ENCODE data around the gene NPAS3.

NPAS3 gene

GRCh38 chr14:33309106-33309505, 370.4 kb downstream of the NPAS3 start:
- in situ Hi-C loops (cut with MboI; ENCODE audit: low sequenced_read_pairs): no loop called here

DNA sequence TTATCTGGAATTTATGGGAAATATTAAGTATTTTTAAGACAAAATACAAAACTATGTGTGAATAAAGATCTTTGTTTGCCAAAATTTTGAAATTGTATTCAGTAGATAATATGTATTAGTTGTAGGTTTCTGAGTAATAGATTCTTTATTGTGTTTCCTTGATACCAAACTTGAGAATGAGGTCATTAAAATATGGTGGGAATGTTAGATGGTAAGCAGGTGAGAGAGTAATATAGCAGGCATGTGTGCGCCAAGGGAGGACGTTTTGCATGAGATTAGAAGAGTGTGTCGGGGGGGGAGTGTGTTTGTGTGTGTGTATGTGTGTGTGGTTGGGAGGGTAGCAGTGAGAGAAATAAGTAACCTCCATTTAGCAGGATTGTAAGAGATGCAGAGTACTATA, 376.5 kb downstream of the NPAS3 start:
- in situ Hi-C loops (cut with MboI; ENCODE audit: low sequenced_read_pairs): no loop called here

DNA sequence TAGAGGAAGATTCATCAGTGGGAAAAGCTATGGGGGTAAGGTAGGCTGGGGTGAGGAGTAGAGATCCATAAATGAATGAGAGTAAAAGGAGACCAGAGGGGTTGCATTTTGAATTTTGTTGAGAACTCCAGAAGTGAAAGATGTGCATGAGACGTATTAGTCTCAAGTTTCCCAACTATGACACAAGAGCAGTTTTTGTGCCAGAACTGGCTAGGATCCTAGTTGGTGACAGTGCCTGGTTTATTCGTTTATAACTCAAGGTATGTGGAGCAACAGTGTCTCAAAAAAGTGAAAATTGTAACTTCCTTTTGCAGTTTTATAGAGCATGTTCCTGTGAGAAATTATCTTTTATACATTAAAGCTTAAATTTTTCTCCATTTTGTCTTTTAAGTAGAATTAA, 377.0 kb downstream of the NPAS3 start:
- in situ Hi-C loops (cut with MboI; ENCODE audit: low sequenced_read_pairs): no loop called here

- in situ Hi-C loops (cut with MboI; ENCODE audit: low sequenced_read_pairs): no loop called here
These were observed 379.0 kb downstream of the NPAS3 start for GRCh38 chr14:33317675-33318074.

DNA sequence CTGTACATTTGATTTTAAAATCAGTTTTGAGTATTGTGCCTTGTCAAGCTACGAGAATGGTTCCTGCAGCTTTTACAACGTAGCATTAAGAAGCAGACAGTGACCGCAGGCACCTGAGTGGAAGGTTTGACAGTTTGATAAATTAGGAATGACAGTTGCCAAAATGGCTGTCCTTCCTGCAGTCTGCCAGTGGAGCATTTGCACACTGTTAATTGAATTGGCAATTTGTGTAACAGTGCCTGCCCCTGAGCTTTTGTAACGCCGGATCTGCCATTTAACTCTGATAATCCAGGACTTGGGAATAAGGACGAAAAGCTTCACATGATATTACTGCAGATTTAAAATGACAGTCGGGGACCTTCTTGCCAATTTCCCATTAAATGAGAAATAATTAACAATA, 385.3 kb downstream of the NPAS3 start:
- in situ Hi-C loops (cut with MboI; ENCODE audit: low sequenced_read_pairs): no loop called here

GRCh38 chr14:33331176-33331949, 392.7 kb downstream of the NPAS3 start:
- in situ Hi-C loops (cut with MboI; ENCODE audit: low sequenced_read_pairs): no loop called here

- in situ Hi-C loops (cut with MboI; ENCODE audit: low sequenced_read_pairs): no loop called here
These were observed 393.8 kb downstream of the NPAS3 start for GRCh38 chr14:33332497-33332896.

DNA sequence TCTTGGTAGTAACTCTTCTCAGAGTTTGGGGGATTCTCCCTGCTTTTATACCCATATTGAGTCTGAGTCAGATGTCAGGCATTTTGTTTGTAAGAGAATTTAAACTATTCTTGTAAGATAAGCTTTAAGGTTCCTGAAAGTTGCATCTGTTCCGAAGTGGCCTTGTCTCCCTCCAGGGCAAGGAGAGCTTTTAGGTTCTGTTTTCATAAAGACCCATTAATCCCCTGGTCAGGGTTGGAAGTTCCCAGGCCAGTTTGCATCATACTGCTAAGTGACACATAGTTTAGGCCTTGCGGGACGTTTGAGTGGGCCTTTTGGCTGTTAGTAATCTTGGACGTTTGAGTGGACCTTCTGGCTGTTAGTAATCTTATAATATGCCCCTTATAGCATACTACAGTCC, 396.7 kb downstream of the NPAS3 start:
- in situ Hi-C loops (cut with MboI; ENCODE audit: low sequenced_read_pairs): no loop called here

DNA sequence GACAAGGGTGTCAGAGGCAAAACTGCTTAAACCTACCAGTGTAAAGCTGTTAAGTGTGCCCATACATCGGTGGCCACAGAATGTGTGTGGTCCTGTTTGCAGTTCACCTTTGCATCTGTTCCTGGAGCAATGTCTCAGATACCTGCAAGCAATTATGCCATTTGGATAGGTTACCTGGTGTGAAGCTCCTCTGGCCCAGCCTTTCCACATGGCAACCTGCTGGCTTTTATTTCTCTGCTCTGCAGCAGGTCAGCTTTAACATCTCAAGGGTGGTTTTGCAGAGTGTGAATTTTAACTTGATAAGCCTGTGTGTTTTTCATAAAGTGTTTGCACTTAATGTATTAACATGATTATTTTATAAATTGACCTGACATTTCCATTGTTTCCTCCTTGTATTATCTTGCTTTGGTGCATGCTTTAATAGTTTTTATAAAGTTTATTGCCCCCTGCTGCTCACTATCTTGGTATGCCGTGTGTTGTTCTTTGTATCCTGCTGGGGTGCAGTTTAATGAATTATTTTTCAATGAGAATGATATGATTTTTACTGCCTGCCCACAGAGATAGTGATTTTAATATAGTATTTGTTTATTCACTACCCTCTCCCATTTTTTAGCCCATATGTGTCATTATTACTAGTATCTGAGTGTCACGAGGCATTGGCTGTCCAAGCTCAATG, 403.8 kb downstream of the NPAS3 start:
- in situ Hi-C loops (cut with MboI; ENCODE audit: low sequenced_read_pairs): no loop called here

DNA sequence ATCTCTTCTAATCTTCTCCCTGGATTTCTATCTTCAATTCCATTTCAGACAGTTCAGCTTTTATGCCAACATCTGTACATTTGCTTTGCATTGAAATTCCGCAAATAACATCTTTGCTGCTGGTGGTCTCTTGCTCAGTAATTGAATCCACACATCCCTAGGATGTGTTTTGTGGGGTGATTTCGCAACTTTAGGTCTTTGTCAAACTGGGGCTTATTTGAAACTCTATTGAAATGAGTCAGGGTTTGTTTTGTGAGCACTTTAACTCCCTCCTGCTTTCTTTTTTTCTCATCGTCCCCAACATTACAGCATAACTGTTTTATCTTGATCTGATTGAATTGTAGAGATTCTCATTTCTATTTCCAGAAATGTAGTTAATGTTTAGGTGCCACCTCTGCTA, 404.3 kb downstream of the NPAS3 start:
- in situ Hi-C loops (cut with MboI; ENCODE audit: low sequenced_read_pairs): no loop called here

DNA sequence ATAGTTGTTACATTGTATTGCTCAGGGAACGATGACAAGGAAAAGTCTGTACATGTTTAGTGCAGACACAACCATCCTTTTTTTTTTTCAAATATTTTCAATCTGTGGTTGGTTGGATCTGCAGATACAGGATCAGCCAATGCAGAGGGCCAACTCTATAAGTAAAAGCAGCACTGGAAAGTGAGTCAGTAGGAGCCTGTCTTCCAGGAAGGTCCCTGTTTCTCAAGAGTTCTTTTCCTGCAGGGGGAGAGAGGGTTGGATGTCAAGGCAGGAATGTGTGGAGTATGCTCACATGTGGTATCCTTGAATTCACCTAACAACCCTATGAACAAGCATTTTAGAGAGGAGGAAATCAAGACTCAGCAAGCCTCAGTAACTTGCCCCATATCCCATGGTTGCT, 409.1 kb downstream of the NPAS3 start:
- in situ Hi-C loops (cut with MboI; ENCODE audit: low sequenced_read_pairs): no loop called here

GRCh38 chr14:33348510-33348909, 409.8 kb downstream of the NPAS3 start:
- in situ Hi-C loops (cut with MboI; ENCODE audit: low sequenced_read_pairs): no loop called here

- in situ Hi-C loops (cut with MboI; ENCODE audit: low sequenced_read_pairs): no loop called here
These were observed 411.2 kb downstream of the NPAS3 start for GRCh38 chr14:33349871-33350270.

DNA sequence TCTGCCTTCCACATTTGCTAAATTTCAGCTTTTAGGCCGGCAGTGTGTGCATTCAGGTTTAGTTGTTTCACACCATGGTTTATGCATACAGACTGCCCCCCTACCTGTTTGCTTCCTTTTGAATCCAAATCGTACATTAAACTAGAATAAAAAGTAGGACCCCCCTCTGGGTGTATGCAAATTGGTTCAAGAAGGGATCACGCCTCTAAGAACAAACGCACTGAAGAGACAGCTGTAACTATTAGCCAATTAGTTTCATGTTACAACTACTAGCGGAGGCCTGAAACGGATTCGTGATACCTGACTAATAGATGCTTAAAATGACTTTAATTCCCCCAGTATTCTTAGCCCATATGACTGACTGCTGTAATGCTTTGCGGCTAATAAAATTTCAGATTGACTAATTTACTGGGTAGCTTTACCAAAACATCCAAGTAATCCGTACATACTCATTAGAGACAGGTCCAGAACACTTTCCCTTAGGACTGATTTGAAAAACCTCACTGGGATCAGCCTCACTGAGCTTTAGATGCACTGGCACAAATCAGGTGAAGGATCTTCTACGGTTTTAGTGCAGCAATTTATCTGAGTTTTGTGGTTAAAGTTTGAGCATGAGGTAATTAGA, 411.8 kb downstream of the NPAS3 start:
- in situ Hi-C loops (cut with MboI; ENCODE audit: low sequenced_read_pairs): no loop called here

- in situ Hi-C loops (cut with MboI; ENCODE audit: low sequenced_read_pairs): no loop called here
These were observed 414.1 kb downstream of the NPAS3 start for GRCh38 chr14:33352821-33353220.

- in situ Hi-C loops (cut with MboI; ENCODE audit: low sequenced_read_pairs): no loop called here
These were observed 417.5 kb downstream of the NPAS3 start for GRCh38 chr14:33356181-33356580.

- in situ Hi-C loops (cut with MboI; ENCODE audit: low sequenced_read_pairs): no loop called here
These were observed 418.7 kb downstream of the NPAS3 start for GRCh38 chr14:33357225-33358010.

GRCh38 chr14:33359288-33359881, 420.7 kb downstream of the NPAS3 start:
- in situ Hi-C loops (cut with MboI; ENCODE audit: low sequenced_read_pairs): no loop called here

- in situ Hi-C loops (cut with MboI; ENCODE audit: low sequenced_read_pairs): no loop called here
These were observed 424.3 kb downstream of the NPAS3 start for GRCh38 chr14:33362934-33363333.

GRCh38 chr14:33363682-33364081, 425.0 kb downstream of the NPAS3 start:
- in situ Hi-C loops (cut with MboI; ENCODE audit: low sequenced_read_pairs): no loop called here

- in situ Hi-C loops (cut with MboI; ENCODE audit: low sequenced_read_pairs): no loop called here
These were observed 425.8 kb downstream of the NPAS3 start for GRCh38 chr14:33364466-33364865.
